GM21723 (cell line): ENCODE results near the gene NOP9.

ENCODE experiments used
- ATAC-seq: cut with Tn5 transposase; IDR thresholded peaks from one replicate; pipeline ENCODE4 v1.9.1; 2021; ENCODE audit warnings: mild to moderate bottlenecking, moderate library complexity; ENCODE audit not compliant: unreplicated experiment

NOP9 gene

GRCh38 chr14:24299255-24300191 lies at the start of gene NOP9, which contains the start of gene DHRS1:
Gene NOP9, plus strand, starts transcription at chr14:24299850. Its CDS starts 105 bp downstream, at chr14:24299955.
Gene DHRS1, minus strand, starts transcription at chr14:24299780. Its CDS starts 674 bp downstream, at chr14:24299106.
- ATAC-seq, result peak; percentile 78

- no peak for ATAC-seq
Observed at GRCh38 chr14:24250354-24250753, 49.3 kb upstream of the NOP9 start.

GRCh38 chr14:24251880-24252288 lies 47.8 kb upstream of the NOP9 start:
- no peak for ATAC-seq

- ATAC-seq, result no peak
Observed at GRCh38 chr14:24252289-24253124, 47.1 kb upstream of the NOP9 start.

- no peak for ATAC-seq
Observed at GRCh38 chr14:24253936-24254335, 45.7 kb upstream of the NOP9 start.

GRCh38 chr14:24254630-24255392 lies 44.8 kb upstream of the NOP9 start:
- no peak for ATAC-seq

- ATAC-seq, result no peak
Observed at GRCh38 chr14:24255438-24255837, 44.2 kb upstream of the NOP9 start.

- ATAC-seq, result no peak
Observed at GRCh38 chr14:24255931-24256711, 43.5 kb upstream of the NOP9 start.

GRCh38 chr14:24256960-24257359 lies 42.7 kb upstream of the NOP9 start:
- no peak for ATAC-seq

GRCh38 chr14:24258119-24258518 lies 41.5 kb upstream of the NOP9 start:
- no peak for ATAC-seq

- no peak for ATAC-seq
Observed at GRCh38 chr14:24258548-24259265, 40.9 kb upstream of the NOP9 start.

GRCh38 chr14:24259282-24260025 lies 40.2 kb upstream of the NOP9 start:
- no peak for ATAC-seq

GRCh38 chr14:24260026-24260779 lies 39.4 kb upstream of the NOP9 start:
- no peak for ATAC-seq

- no peak for ATAC-seq
Observed at GRCh38 chr14:24260780-24261157, 38.9 kb upstream of the NOP9 start.

GRCh38 chr14:24261256-24261968 lies 38.2 kb upstream of the NOP9 start:
- ATAC-seq, result no peak

- no peak for ATAC-seq
Observed at GRCh38 chr14:24261969-24262327, 37.7 kb upstream of the NOP9 start.
